Anterior cingulate cortex (tissue), 58 donors: Measurements from ENCODE around the gene ATG7.

Experiments
- DNase-seq, 58 donors: peaks; one replicate each; lab custom pipeline; 2025; lab: John Stamatoyannopoulos, UW

The ATG7 gene

DNA sequence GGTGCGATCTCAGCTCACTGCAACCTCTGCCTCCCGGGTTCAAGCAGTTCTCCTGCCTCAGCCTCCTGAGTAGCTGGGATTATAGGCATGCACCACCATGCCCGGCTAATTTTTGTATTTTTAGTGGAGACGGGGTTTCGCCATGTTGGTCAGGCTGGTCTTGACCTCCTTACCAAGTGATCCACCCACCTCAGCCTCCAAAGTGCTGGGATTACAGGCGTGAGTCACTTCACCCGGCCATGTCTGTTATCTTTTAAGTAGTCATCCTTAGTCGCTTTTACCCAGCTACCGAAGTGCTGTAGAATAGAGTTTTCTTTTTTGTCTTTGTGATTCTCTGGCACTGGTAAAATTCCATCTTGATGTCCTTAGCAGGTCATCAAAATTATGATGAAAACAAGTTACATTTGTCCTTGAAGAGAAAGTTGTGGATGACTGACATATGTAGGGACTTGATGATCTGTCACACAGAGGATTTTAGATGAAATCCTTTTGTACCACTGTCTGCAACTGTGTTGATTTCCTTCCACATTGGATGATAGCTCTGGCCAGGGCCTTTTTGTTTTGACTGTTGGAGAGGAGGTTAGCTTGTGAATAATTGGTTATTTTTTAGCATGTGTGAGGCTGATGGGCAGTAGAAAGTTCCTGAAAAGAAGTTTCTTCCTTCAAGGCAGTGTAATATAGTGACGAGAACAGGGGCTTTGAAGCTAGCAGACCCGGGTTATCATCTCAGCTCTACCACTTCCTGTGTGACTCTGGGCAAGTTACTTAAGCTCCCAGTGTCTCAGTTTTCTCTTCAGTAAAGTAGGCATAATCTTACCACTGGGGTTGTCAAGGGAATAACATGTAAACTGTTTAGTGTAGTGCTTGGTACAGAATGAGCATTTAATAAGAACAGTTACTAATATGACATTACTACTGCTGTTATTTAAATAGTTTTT, 18.8 kb downstream of the ATG7 start:
- no peak for DNase-seq

DNA sequence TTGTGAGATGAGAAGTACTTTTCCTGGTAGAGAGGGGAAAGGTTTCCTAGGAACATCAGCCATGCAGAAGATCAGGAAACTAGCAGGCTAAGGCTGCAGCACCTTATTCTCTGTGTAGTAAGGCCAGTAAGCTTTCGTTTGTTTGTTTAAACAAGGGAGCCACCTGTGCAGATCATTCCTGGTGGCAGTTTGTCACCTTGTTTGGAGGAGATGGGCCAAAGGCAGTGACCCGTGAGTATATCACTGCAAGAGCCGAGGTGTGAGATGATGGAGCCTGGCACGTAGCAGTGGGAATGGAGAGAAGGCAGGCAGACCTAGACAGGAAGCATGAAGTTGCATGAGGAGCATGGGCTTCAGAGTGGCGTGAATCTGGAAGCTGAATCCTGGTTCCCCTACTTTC, 19.6 kb downstream of the ATG7 start:
- DNase-seq = no peak

DNA sequence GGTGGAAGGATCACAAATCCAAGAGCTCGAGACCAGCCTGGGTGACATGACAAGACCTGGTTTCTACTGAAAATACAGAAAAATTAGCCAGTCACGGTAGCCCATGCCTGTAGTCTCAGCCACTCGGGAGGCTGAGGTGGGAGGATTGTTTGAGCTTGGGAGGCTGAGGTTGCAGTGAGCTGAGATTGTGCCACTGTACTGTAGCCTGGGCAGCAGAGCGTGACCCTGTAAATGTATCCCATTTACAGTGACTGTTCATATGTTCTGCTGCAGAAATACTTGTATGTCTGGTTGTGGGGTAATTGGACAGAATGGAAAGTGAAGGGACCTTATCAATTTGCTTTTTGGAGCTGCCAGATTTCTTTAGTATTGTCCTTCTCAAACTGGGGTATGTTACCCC, 24.9 kb downstream of the ATG7 start:
- no peak for DNase-seq

DNA sequence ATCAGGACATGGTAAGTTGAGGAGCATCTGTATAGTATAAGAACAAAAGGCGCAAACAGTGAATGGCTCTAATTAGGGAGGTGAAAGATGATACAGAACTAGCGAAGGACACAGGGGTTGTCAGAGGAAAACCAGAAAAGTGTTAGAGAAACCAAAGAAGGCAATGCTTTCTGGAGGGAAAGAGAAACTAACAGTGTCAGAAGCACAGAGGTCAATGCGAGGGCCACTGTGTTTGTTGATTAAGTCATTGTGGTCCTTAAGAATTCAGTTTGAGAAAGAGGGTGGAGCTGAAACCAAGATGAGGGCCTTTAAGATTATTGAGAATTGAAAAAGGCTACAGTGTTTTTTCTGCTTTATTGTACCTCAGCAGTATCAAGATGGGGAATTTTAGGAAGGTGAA, 28.8 kb downstream of the ATG7 start:
- no peak for DNase-seq

- no peak for DNase-seq
Observed at GRCh38 chr3:11302444-11302843, 30.2 kb downstream of the ATG7 start.

DNA sequence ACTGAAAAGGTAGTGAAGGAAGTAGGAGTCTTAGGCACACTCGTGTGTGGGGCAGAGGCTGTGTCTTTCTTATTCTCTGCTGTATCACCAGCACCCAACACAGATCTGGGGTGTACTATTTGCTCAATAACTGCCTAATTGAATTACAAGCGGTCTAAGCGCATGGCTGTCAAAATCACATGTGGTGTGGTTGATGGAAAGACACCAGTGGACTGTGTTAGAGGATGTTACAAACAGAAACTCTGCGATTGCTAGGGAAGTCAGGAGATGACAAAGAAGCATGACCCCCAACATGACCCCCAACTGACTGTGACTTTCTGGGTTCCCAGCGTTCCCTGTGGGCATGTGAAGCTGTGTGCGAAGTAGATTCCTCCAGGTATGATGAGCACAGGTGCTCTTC, 32.0 kb downstream of the ATG7 start:
- no peak for DNase-seq

GRCh38 chr3:11305509-11305908, 33.3 kb downstream of the ATG7 start:
- DNase-seq = no peak

DNA sequence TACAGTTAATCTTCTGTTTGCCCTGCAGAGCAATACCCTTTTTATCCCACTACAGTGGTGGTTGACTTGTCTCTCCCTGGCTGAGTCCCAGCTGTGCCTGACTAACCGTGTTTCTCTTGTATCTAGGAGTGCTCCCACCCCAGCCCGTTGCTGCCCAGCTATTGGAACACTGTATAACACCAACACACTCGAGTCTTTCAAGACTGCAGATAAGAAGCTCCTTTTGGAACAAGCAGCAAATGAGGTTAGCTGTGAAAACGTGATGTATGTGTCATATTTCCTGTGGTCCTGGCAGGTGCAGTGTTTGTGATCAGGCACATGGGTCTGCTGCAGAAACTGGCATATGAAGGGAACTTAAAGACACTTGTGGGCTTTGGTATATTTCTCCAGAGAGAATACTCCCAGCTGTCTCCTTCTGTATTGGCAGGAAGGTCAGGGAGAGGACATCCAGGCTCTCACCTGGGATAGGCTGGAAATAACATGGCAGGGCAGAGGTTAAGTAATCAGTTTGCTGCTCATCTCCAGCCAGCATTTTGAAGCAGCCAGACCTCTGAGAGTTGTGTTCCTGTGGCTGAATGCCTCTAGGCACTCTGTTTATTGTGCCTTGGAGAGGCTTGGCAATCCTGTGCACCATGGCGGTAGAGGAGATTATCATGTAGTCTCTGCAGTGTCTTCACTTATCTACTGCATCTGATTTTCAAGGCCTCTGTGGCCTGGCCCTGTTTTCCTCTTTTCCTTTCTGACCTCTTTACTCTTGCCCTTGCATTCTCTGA, 34.8 kb downstream of the ATG7 start:
- DNase-seq = peak in 17 of 58 donors; percentile 4 to 54 (median 10)

DNA sequence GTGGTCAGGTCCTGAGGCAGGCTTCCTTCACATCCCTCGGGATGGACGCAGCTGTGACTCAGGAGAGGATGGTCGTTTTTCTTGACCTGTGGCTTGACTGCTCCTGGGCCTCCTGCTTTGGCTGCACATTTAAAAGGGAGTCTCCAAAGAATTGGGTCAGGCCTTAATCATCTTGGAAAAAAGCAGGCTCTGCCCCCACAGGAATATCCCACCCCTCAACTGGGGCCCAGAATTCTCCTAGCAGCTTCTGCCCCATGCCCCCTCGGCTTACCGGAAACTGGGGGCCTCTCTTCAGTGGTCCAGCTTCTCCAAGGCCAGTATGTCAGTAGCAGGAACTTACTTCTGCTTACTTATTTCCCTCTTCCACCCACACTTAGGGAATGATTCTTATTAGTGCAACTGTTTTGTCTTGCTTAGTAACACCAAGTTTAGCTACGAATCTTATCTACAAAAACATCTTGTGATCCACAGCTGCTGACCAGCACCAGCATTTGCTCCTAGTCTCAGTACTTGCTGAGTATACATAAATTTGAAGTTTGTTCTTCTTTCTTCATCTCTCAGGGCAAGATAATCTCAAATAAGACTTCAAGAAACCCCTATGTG, 35.7 kb downstream of the ATG7 start:
- no peak for DNase-seq

- DNase-seq = no peak
Observed at GRCh38 chr3:11310258-11310657, 38.1 kb downstream of the ATG7 start.

GRCh38 chr3:11312166-11312565, 40.0 kb downstream of the ATG7 start:
- DNase-seq = no peak

DNA sequence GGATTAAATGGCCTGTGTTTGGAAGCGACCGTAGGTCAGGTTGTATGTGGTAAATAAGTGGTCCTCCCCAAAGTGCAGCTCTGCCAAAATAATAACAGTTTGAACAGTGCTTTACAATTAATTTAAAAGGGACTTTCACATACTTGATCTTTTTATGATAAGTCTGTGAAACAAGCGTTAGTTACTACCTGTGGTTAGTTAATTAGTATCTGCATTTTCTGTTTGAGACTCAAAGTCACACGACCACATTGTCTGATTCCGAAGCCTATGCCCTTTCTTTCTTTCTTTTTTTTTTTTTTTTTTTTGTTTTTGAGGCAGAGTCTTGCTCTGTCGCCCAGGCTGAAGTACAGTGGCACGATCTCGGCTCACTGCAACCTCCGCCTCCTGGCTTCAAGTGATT, 45.1 kb downstream of the ATG7 start:
- no peak for DNase-seq

DNA sequence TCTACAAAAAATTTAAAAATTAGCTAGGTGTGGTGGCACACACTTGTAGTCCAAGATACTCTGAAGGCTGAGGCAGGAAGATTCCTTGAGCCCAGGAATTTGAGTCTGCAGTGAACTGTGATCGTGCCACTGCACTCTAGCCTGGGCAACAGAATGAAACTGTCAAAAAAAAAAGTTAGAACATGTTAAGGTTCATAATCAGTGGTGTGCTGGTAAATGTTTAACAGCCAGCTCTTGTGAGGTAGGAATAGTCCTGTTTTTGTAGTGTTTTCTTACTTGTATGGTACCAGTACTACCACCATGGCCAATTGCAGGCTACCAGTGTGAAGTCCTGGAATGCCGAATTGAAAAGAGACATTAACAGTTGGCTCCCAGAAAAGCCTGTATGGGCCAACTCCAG, 50.7 kb downstream of the ATG7 start:
- DNase-seq = no peak

DNA sequence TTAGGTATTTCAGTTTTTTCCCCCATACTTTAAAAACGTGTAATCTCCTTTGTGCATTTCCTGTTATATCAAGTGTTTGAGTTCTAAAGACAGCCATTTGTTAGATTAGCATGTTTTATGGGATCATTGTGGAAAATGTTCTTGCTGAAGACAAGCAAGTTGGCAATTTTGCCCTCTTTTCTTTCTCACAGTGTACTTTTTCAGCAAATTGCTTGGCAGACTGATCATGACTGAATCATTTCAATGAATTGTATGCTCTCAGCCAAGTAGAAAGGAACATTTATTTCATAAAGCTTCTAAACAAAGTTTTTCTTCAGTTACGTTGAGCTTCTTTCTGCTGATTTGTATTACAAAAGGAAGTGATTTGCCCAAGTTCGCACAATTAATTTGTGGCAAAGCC, 51.6 kb downstream of the ATG7 start:
- DNase-seq = peak in 3 of 58 donors; percentile 28 to 72 (median 38)

GRCh38 chr3:11327619-11328018, 55.4 kb downstream of the ATG7 start:
- DNase-seq = no peak

- DNase-seq = no peak
Observed at GRCh38 chr3:11328196-11328945, 56.2 kb downstream of the ATG7 start.

GRCh38 chr3:11329777-11330176, 57.6 kb downstream of the ATG7 start:
- no peak for DNase-seq

GRCh38 chr3:11331101-11331500, 58.9 kb downstream of the ATG7 start:
- no peak for DNase-seq

- peak in 3 of 58 donors; percentile 3 to 70 (median 56) for DNase-seq
Observed at GRCh38 chr3:11335056-11335608, 62.9 kb downstream of the ATG7 start.

- DNase-seq = no peak
Observed at GRCh38 chr3:11339541-11339940, 67.3 kb downstream of the ATG7 start.
